HEK293T (cell line): ENCODE data around the gene FAM227A.

Source experiments
- BHLHE40 ChIP-seq: fragments of 450-650 bp; IDR thresholded peaks from 2 replicates; pipeline ENCODE4 v1.6.1; 2016; ENCODE audit warnings: mild to moderate bottlenecking, moderate library complexity, borderline replicate concordance
- NFRKB ChIP-seq: fragments of 450-650 bp; IDR thresholded peaks from 2 replicates; pipeline ENCODE4 v1.6.1; 2016; ENCODE audit warnings: mild to moderate bottlenecking, moderate library complexity

DNA sequence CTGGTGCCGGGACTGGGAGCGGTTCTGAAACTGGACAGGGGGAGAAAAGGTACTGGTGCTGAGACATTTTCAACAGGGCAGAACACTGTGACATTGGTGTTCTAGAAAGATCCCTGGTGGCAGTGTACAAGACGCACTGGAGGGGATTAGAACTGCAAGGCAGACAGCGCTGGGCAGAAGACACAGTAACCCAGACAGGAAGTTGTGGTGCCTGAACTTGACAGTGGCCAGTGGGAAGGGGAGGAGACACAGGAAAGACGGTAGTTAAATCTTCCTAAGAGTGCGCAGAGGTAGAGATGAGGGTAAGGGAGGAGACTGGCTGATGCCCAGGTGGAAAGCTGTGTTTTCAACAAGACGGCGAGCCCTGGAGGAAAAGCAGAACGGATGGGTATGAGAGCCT, 24.5 kb downstream of the FAM227A start:
- TF ChIP-seq BHLHE40 (no peak), NFRKB (no peak)
